SJSA1 (cell line): ENCODE data around the gene TNIP1. TPM values are rescaled to one million over a fixed set of nuclear protein-coding genes. Genes with fewer than 3 reads are reported as not detected.

ENCODE experiments used
- DNase-seq, 2 experiments: peaks; one replicate each; pipeline ENCODE4 v3.0.0-alpha.2; 2015 to 2020; ENCODE audit warnings: low spot score in 2 of 2, low read depth in 1 of 2
- H3K27ac ChIP-seq: fragments of 250-450 bp; sonication (Bioruptor Pico); 2 replicates; pipeline ENCODE4 v1.5.1; 2020; ENCODE audit warnings: mild to moderate bottlenecking, moderate library complexity
- H3K27me3 ChIP-seq: fragments of 250-450 bp; sonication (Bioruptor Pico); replicated peaks from 2 replicates; pipeline ENCODE4 v1.5.1; 2020; ENCODE audit warnings: mild to moderate bottlenecking, moderate library complexity
- H3K36me3 ChIP-seq: fragments of 250-450 bp; sonication (Bioruptor Pico); 2 replicates; pipeline ENCODE4 v1.5.1; 2020; ENCODE audit warnings: mild to moderate bottlenecking
- H3K4me1 ChIP-seq: fragments of 250-450 bp; sonication (Bioruptor Pico); replicated peaks from 2 replicates; pipeline ENCODE4 v1.6.1; 2021; ENCODE audit warnings: mild to moderate bottlenecking
- H3K4me3 ChIP-seq: fragments of 250-450 bp; sonication (Bioruptor Pico); 2 replicates; pipeline ENCODE4 v1.5.1; 2020; ENCODE audit warnings: mild to moderate bottlenecking
- H3K9me3 ChIP-seq: fragments of 250-450 bp; sonication (Bioruptor Pico); replicated peaks from 2 replicates; pipeline ENCODE4 v1.5.1; 2020; ENCODE audit warnings: mild to moderate bottlenecking
- total RNA-seq: library from RNA; depleted of rRNA; stranded (reverse); fragments of >200 nt; shearing (Covaris generic); gene quantifications from 2 replicates; pipeline ENCODE4 v1.2.3, GENCODE V29; 2014

Gene TNIP1
- total RNA-seq, 1 experiment from 2014 or later, result 296 TPM

- no peak overlapping the region for H3K27ac ChIP-seq
- H3K27me3 ChIP-seq, result no peaks in the 10 kb centered on the region
- no peak overlapping the region for H3K4me3 ChIP-seq
- no peaks in the 10 kb centered on the region for H3K4me1 ChIP-seq
- H3K9me3 ChIP-seq, result no peaks in the 10 kb centered on the region; the same call in 1 of the 2 replicates
- peaks cover 94% of the 10 kb centered on the region for H3K36me3 ChIP-seq
- DNase-seq, result no peak
Observed at GRCh38 chr5:151030379-151030778, 50.5 kb downstream of the TNIP1 start.

GRCh38 chr5:151030056-151030336 is 50.8 kb downstream of the TNIP1 start:
- no peak for DNase-seq
- Histone ChIP-seq H3K27ac (no peak overlapping the region), H3K27me3 (no peaks in the 10 kb centered on the region), H3K36me3 (peaks cover 92% of the 10 kb centered on the region), H3K9me3 (no peaks in the 10 kb centered on the region; the same call in 1 of the 2 replicates), H3K4me3 (no peak overlapping the region), H3K4me1 (no peaks in the 10 kb centered on the region)

- Histone ChIP-seq H3K9me3 (no peaks in the 10 kb centered on the region; the same call in 1 of the 2 replicates), H3K4me1 (no peaks in the 10 kb centered on the region), H3K36me3 (peaks cover 86% of the 10 kb centered on the region), H3K4me3 (no peak overlapping the region), H3K27ac (no peak overlapping the region), H3K27me3 (no peaks in the 10 kb centered on the region)
- DNase-seq, result no peak
Observed at GRCh38 chr5:151029179-151030055, 51.4 kb downstream of the TNIP1 start.

- H3K9me3 ChIP-seq, result no peaks in the 10 kb centered on the region; the same call in 1 of the 2 replicates
- no peak overlapping the region for H3K4me3 ChIP-seq
- H3K27me3 ChIP-seq, result no peaks in the 10 kb centered on the region
- H3K36me3 ChIP-seq, result peaks cover 84% of the 10 kb centered on the region
- H3K4me1 ChIP-seq, result 0 out of 2 replicates have a peak, but pooled peaks cover 2% of the 10 kb centered on the region
- H3K27ac ChIP-seq, result no peak overlapping the region
- DNase-seq, result no peak
Observed at GRCh38 chr5:151028717-151029116, 52.1 kb downstream of the TNIP1 start.

GRCh38 chr5:151027961-151028479 is 52.8 kb downstream of the TNIP1 start:
- Histone ChIP-seq H3K4me3 (no peak overlapping the region), H3K9me3 (no peaks in the 10 kb centered on the region; the same call in 1 of the 2 replicates), H3K27me3 (no peaks in the 10 kb centered on the region), H3K4me1 (0 out of 2 replicates have a peak, but pooled peaks cover 3% of the 10 kb centered on the region), H3K36me3 (peaks cover 77% of the 10 kb centered on the region), H3K27ac (no peak overlapping the region)
- DNase-seq, result no peak

- Histone ChIP-seq H3K36me3 (peaks cover 65% of the 10 kb centered on the region), H3K4me3 (no peak overlapping the region), H3K4me1 (0 out of 2 replicates have a peak, but pooled peaks cover 3% of the 10 kb centered on the region), H3K27me3 (no peaks in the 10 kb centered on the region), H3K9me3 (no peaks in the 10 kb centered on the region; the same call in 1 of the 2 replicates), H3K27ac (no peak overlapping the region)
- no peak for DNase-seq
Observed at GRCh38 chr5:151026679-151027078, 54.2 kb downstream of the TNIP1 start.

GRCh38 chr5:151026088-151026487 is 54.7 kb downstream of the TNIP1 start:
- peaks cover 5% of the 10 kb centered on the region for H3K4me1 ChIP-seq

GRCh38 chr5:151025250-151025606 is 55.6 kb downstream of the TNIP1 start:
- peaks cover 13% of the 10 kb centered on the region for H3K4me1 ChIP-seq

More at GRCh38 chr5:151026088-151026487, 54.7 kb downstream of the TNIP1 start:
- no peak for DNase-seq
- H3K4me3 ChIP-seq, result no peak overlapping the region
- H3K36me3 ChIP-seq, result peaks cover 59% of the 10 kb centered on the region
- H3K9me3 ChIP-seq, result no peaks in the 10 kb centered on the region; the same call in 1 of the 2 replicates
- H3K27me3 ChIP-seq, result no peaks in the 10 kb centered on the region
- H3K27ac ChIP-seq, result no peak overlapping the region

GRCh38 chr5:151024440-151025249 is 56.2 kb downstream of the TNIP1 start:
- Histone ChIP-seq H3K36me3 (peaks cover 44% of the 10 kb centered on the region), H3K4me1 (peaks cover 16% of the 10 kb centered on the region), H3K27me3 (no peaks in the 10 kb centered on the region), H3K27ac (no peak overlapping the region), H3K4me3 (no peak overlapping the region), H3K9me3 (no peaks in the 10 kb centered on the region)
- DNase-seq, result no peak

More at GRCh38 chr5:151025250-151025606, 55.6 kb downstream of the TNIP1 start:
- H3K27ac ChIP-seq, result no peak overlapping the region
- no peak for DNase-seq
- H3K27me3 ChIP-seq, result no peaks in the 10 kb centered on the region
- H3K36me3 ChIP-seq, result peaks cover 50% of the 10 kb centered on the region
- no peak overlapping the region for H3K4me3 ChIP-seq
- no peaks in the 10 kb centered on the region for H3K9me3 ChIP-seq

GRCh38 chr5:151023651-151024050 is 57.2 kb downstream of the TNIP1 start:
- DNase-seq, result no peak
- Histone ChIP-seq H3K9me3 (no peaks in the 10 kb centered on the region), H3K36me3 (peaks cover 34% of the 10 kb centered on the region), H3K27ac (no peak overlapping the region), H3K4me3 (no peak overlapping the region), H3K4me1 (peaks cover 16% of the 10 kb centered on the region), H3K27me3 (no peaks in the 10 kb centered on the region)

GRCh38 chr5:151023047-151023615 is 57.7 kb downstream of the TNIP1 start:
- no peak for DNase-seq
- H3K27me3 ChIP-seq, result no peaks in the 10 kb centered on the region
- H3K9me3 ChIP-seq, result no peaks in the 10 kb centered on the region
- peaks cover 29% of the 10 kb centered on the region for H3K36me3 ChIP-seq
- peaks cover 16% of the 10 kb centered on the region for H3K4me1 ChIP-seq
- no peak overlapping the region for H3K27ac ChIP-seq
- H3K4me3 ChIP-seq, result no peak overlapping the region

GRCh38 chr5:151022511-151023018 is 58.3 kb downstream of the TNIP1 start:
- Histone ChIP-seq H3K4me3 (no peak overlapping the region), H3K9me3 (no peaks in the 10 kb centered on the region), H3K27me3 (no peaks in the 10 kb centered on the region), H3K36me3 (peaks cover 24% of the 10 kb centered on the region), H3K27ac (no peak overlapping the region), H3K4me1 (peaks cover 16% of the 10 kb centered on the region)
- DNase-seq, result no peak

- Histone ChIP-seq H3K9me3 (no peaks in the 10 kb centered on the region), H3K4me1 (peaks cover 16% of the 10 kb centered on the region), H3K36me3 (peaks cover 15% of the 10 kb centered on the region), H3K27me3 (no peaks in the 10 kb centered on the region), H3K4me3 (no peak overlapping the region), H3K27ac (no peak overlapping the region)
- no peak for DNase-seq
Observed at GRCh38 chr5:151021746-151022145, 59.1 kb downstream of the TNIP1 start.
